ENCODE measurements around the gene FTCD. TPM values are rescaled to one million over a fixed set of nuclear protein-coding genes. Genes with fewer than 3 reads are reported as not detected.

The FTCD gene
- total RNA-seq, 1 experiment from 2014 or later = 6.7 TPM

DNA sequence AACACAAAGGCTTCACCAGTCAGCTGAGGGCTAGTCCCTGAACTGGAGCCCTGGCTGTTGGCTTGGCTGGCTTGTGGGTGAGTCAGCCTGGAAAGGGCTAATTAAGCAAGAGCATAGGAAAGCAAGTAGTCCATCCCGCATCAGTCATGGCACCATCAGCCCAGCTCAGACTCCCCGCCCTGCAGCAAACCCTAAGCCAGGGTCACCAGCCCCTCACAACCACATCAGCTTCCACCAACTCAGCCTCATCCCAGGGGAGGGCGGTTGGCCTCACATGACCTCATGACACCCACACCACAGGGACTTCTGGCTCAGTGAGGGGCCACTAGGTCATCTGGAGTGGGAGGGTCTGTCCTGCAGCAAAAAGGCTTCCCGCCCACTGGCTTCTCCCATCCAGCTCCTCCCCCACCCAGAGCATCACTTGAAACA lies 35.9 kb upstream of the FTCD start:
- H3K4me3 Mint-ChIP-seq = no peak overlapping the region
- no peak overlapping the region for H2BK5ac ChIP-seq (ENCODE audit: insufficient read length, low read length)
- H3K27ac ChIP-seq (ENCODE audit: insufficient read length, low read depth, low read length) = no peak overlapping the region

More for the DNA sequence above, 35.9 kb upstream of the FTCD start:
- DNase-seq = peak; percentile 25
- Mint-ChIP-seq H3K4me1 (peaks cover 15 to 23% of the 10 kb centered on the region in 2 experiments), H3K36me3 (ENCODE audit: insufficient read depth in 1 of 3, low read depth in 3 of 3) (peaks cover 32 to 52% (median 49%) of the 10 kb centered on the region in 3 experiments; a peak in 6 of 7 replicates), H3K9me3 (no peaks in the 10 kb centered on the region), H3K27me3 (ENCODE audit: low read depth) (no peaks in the 10 kb centered on the region), H3K27ac (peak overlapping the region in 1 of 3 experiments; percentile 25; a peak in 1 of 7 replicates)
- Histone ChIP-seq H2BK120ac (ENCODE audit: low read depth, low read length, poor library complexity, severe bottlenecking) (no peak overlapping the region), H3T11ph (ENCODE audit: low read length) (no peak overlapping the region), H3K14ac (ENCODE audit: insufficient read depth, low read length) (no peak overlapping the region), H3K4me2 (ENCODE audit: insufficient read depth, insufficient read length, low read length) (no peak overlapping the region), H3K79me1 (ENCODE audit: insufficient read depth, low read depth, low read length, poor library complexity, severe bottlenecking) (no peaks in the 10 kb centered on the region), H2AFZ (ENCODE audit: low read length) (no peak overlapping the region), H3K4ac (ENCODE audit: low read depth, low read length) (no peak overlapping the region), H4K8ac (replicated peaks; ENCODE audit: insufficient read length, low read depth, low read length) (no peak overlapping the region), H3K4me1 (ENCODE audit: insufficient read depth, low read length) (peaks cover 4% of the 10 kb centered on the region; the same call in 1 of the 2 replicates), H3K9me3 (ENCODE audit: control insufficient read depth, low read depth, low read length) (no peaks in the 10 kb centered on the region), H3K23me2 (ENCODE audit: insufficient read length, low read depth, low read length, poor library complexity, severe bottlenecking) (no peaks in the 10 kb centered on the region), H3K27me3 (ENCODE audit: insufficient read depth, low read length) (no peaks in the 10 kb centered on the region), H4K20me1 (ENCODE audit: control insufficient read depth, insufficient read depth, insufficient read length) (no peaks in the 10 kb centered on the region), H2BK20ac (ENCODE audit: low read depth, low read length, poor library complexity, severe bottlenecking) (no peak overlapping the region), H3K56ac (ENCODE audit: insufficient read length, low read depth, low read length) (no peak overlapping the region), H3K79me2 (ENCODE audit: insufficient read depth, low read length) (no peaks in the 10 kb centered on the region), H4K91ac (ENCODE audit: insufficient read length, low read depth, low read length) (no peak overlapping the region), H2BK12ac (ENCODE audit: insufficient read length, low read depth, low read length) (no peak overlapping the region), H4K5ac (ENCODE audit: insufficient read length, low read depth, low read length) (no peak overlapping the region), H3K9ac (ENCODE audit: extremely low read depth, insufficient read length, low read length) (no peak overlapping the region), H2BK15ac (ENCODE audit: low read depth, low read length) (no peak overlapping the region), H3K18ac (ENCODE audit: insufficient read length, low read depth, low read length) (no peak overlapping the region), H2AK5ac (ENCODE audit: insufficient read length, low read length) (no peak overlapping the region), H3K23ac (ENCODE audit: insufficient read length, low read depth, low read length) (no peak overlapping the region)
- no CpG with 5 or more reads among the region's 4 CpGs for WGBS (ENCODE audit: extremely low coverage, insufficient read length, low lambda C conversion rate)
- TF ChIP-seq, protein P1, sequence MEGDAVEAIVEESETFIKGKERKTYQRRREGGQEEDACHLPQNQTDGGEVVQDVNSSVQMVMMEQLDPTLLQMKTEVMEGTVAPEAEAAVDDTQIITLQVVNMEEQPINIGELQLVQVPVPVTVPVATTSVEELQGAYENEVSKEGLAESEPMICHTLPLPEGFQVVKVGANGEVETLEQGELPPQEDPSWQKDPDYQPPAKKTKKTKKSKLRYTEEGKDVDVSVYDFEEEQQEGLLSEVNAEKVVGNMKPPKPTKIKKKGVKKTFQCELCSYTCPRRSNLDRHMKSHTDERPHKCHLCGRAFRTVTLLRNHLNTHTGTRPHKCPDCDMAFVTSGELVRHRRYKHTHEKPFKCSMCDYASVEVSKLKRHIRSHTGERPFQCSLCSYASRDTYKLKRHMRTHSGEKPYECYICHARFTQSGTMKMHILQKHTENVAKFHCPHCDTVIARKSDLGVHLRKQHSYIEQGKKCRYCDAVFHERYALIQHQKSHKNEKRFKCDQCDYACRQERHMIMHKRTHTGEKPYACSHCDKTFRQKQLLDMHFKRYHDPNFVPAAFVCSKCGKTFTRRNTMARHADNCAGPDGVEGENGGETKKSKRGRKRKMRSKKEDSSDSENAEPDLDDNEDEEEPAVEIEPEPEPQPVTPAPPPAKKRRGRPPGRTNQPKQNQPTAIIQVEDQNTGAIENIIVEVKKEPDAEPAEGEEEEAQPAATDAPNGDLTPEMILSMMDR (conservative IDR thresholded peaks at IDR 0.05) = no peak
